Psoas muscle (tissue), 8 donors: ENCODE data around the gene IGSF22. TPM values are rescaled to one million over a fixed set of nuclear protein-coding genes. Genes with fewer than 3 reads are reported as not detected.

ENCODE experiments used
- ATAC-seq, 4 donors: fragments of 200-7000 bp; cut with Tn5 transposase; one replicate each; pipeline ENCODE4 v1.9.1; 2020; ENCODE audit warnings: moderate library complexity in 3 of 4, mild to moderate bottlenecking in 2 of 4
- DNase-seq, 2 donors: peaks; one replicate each; pipeline ENCODE4 v3.0.0-alpha.2; 2020
- H3K27ac ChIP-seq: fragments of 200-600 bp; one replicate; pipeline ENCODE4 v1.8.0; 2022
- H3K27me3 ChIP-seq, 3 donors: fragments of 200-600 bp in 1 of 3; one replicate each; pipeline versions ENCODE4 v1.6.1 to v1.8.0; 2013 to 2022; ENCODE audit warnings: low read length in 2 of 3, mild to moderate bottlenecking in 2 of 3, moderate library complexity in 1 of 3; ENCODE audit not compliant: insufficient read depth in 3 of 3
- H3K36me3 ChIP-seq, 2 donors: fragments of 200-600 bp in 1 of 2; one replicate each; pipeline versions ENCODE4 v1.6.1 to v1.8.0; 2013 to 2022; ENCODE audit warnings: low read depth in 1 of 2, mild to moderate bottlenecking in 1 of 2, moderate library complexity in 1 of 2; ENCODE audit not compliant: insufficient read depth in 1 of 2
- H3K4me1 ChIP-seq: fragments of 200-600 bp; one replicate; pipeline ENCODE4 v1.8.0; 2022
- H3K4me3 ChIP-seq: fragments of 200-600 bp; one replicate; pipeline ENCODE4 v1.8.0; 2022; ENCODE audit warnings: mild to moderate bottlenecking
- H3K9me3 ChIP-seq: fragments of 200-600 bp; one replicate; pipeline ENCODE4 v1.8.0; 2022
- WGBS, 3 donors: extraction: QIAGEN DNeasy Blood & Tissue Kit; methylation state at CpG; one replicate each; pipeline versions ENCODE4 v1.1.6 to v1.1.7; 2013; 5-methylcytosine and 5-hydroxymethylcytosine counted together
- intact Hi-C, 2 donors: fragments of 100-400 bp; cut with DNase I; formaldehyde crosslinking; loops; one replicate each; pipeline versions ENCODE4 v1.11.0 to v1.14.2; 2022
- polyA plus RNA-seq, 3 donors: library from polyadenylated mRNA; stranded (reverse); fragments of 200-250 nt; gene quantifications; one replicate each; pipeline ENCODE4 v1.2.3, GENCODE V29; 2013
- total RNA-seq, 4 donors: library from RNA; stranded (reverse); fragmentation: NEBNext Ultra II Directional in 2 of 4; extraction: Animal tissue kit (Norgen Biotek cat#: 25700) in 2 of 4; gene quantifications; one replicate each; pipeline versions ENCODE4 v1.2.1 to v1.2.4, GENCODE V29; 2021 to 2023
- TF ChIP-seq, protein P1 (sequence below): fragments of 200-600 bp; IDR thresholded peaks from one replicate; pipeline ENCODE4 v1.8.0; 2022; ENCODE audit warnings: antibody characterized with exemption
- donor health status: healthy with polysubstance abuse.
- donor health status: DM: no; HTN: no; CAD: no; lungs with moderate emphysema.
- donor health status: Bipolar disorder and iron deficiency.
- donor health status: healthy.
- donor health status: DM: yes; HTN: yes; CAD: no.
- donor health status: DM: no; HTN: no; CAD: no.
- donor health status: DM: no; HTN: no; CAD: no.
- donor health status: DM: yes; HTN: yes; CAD: no.

IGSF22 gene
- total and polyA plus RNA-seq, 7 donors: 0.03 to 0.87 (median 0.49) TPM

- H3K4me3 ChIP-seq: no peak overlapping the region
- no peak overlapping the region for H3K27ac ChIP-seq
- intact Hi-C loops: no loop called here
- TF ChIP-seq, protein P1, sequence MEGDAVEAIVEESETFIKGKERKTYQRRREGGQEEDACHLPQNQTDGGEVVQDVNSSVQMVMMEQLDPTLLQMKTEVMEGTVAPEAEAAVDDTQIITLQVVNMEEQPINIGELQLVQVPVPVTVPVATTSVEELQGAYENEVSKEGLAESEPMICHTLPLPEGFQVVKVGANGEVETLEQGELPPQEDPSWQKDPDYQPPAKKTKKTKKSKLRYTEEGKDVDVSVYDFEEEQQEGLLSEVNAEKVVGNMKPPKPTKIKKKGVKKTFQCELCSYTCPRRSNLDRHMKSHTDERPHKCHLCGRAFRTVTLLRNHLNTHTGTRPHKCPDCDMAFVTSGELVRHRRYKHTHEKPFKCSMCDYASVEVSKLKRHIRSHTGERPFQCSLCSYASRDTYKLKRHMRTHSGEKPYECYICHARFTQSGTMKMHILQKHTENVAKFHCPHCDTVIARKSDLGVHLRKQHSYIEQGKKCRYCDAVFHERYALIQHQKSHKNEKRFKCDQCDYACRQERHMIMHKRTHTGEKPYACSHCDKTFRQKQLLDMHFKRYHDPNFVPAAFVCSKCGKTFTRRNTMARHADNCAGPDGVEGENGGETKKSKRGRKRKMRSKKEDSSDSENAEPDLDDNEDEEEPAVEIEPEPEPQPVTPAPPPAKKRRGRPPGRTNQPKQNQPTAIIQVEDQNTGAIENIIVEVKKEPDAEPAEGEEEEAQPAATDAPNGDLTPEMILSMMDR: no peak
- H3K4me1 ChIP-seq: no peaks in the 10 kb centered on the region
- WGBS, 3 donors: 81 to 89% (median 84%) methylated on average over 10 of the region's 10 CpGs
- DNase-seq: no peak
- no peaks in the 10 kb centered on the region for H3K27me3 ChIP-seq
- ATAC-seq: no peak
- H3K36me3 ChIP-seq: no peaks in the 10 kb centered on the region
- H3K9me3 ChIP-seq: no peaks in the 10 kb centered on the region
Observed at GRCh38 chr11:18714443-18714780, 11.6 kb downstream of the IGSF22 start.

DNA sequence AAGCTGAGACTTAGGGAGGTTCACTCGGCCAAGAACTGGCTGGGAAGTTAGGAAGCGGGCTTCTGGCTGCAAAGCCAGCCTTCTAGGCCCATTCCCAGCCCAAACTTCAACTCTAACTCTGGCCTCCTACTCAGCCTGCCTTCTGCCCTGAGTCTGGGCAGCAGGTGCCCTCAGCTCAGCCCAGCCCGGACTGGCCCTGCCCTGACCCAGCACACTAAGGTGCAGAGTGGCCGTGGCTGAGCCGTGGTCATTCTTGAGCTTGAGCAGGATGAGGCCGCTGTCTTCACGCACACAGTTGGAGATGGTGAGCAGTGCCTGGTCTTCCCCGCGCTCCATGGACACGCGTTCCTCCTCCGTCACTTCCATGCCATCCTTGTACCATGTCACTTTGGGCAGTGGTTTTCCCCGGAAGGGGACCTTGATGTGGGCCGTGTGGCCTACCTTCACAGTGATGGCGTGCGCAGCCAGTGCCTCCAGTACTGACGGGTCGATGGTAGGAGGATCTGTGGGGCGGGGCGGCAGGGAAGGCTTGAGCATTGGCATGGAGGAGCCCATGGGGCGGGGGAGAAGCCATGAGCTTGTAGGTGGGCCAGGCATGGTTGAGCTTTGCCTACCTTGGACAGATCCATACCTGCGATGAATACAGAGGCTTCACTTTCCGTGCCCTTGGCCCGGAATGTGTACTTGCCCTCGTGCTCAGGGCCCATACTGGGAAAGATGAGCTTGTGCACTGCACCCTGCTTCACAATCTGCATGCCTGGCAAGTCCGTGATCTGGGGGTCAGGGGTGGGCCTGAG, 12.1 kb downstream of the IGSF22 start:
- TF ChIP-seq, protein P1: no peak
- H3K4me1 ChIP-seq: no peaks in the 10 kb centered on the region
- ATAC-seq (no peak), DNase-seq (no peak)
- WGBS, 3 donors: 90 to 95% (median 92%) methylated on average over 26 of the region's 26 CpGs
- H3K4me3 ChIP-seq: no peak overlapping the region
- H3K36me3 ChIP-seq: no peaks in the 10 kb centered on the region
- intact Hi-C loops: no loop called here
- H3K27ac ChIP-seq: no peak overlapping the region
- H3K27me3 ChIP-seq: no peaks in the 10 kb centered on the region
- H3K9me3 ChIP-seq: no peaks in the 10 kb centered on the region

- WGBS, 3 donors: 63 to 79% (median 71%) methylated on average over 5 of the region's 5 CpGs
Observed at GRCh38 chr11:18710545-18710944, 15.4 kb downstream of the IGSF22 start.

GRCh38 chr11:18709414-18709813, 16.6 kb downstream of the IGSF22 start:
- TF ChIP-seq, protein P1: no peak
- intact Hi-C loops: no loop called here
- no peak overlapping the region for H3K27ac ChIP-seq
- no peak for ATAC-seq
- H3K4me3 ChIP-seq: no peak overlapping the region
- WGBS, 3 donors: 90 to 93% (median 93%) methylated on average over 4 of the region's 4 CpGs
- H3K9me3 ChIP-seq: no peaks in the 10 kb centered on the region
- H3K36me3 ChIP-seq: no peaks in the 10 kb centered on the region
- peaks cover 8% of the 10 kb centered on the region for H3K4me1 ChIP-seq
- H3K27me3 ChIP-seq: peaks cover 0 to 6% (median 0%) of the 10 kb centered on the region in 3 donors
- no peak for DNase-seq

More at GRCh38 chr11:18710545-18710944, 15.4 kb downstream of the IGSF22 start:
- H3K4me1 ChIP-seq: peaks cover 6% of the 10 kb centered on the region
- H3K27ac ChIP-seq: no peak overlapping the region
- ATAC-seq (no peak), DNase-seq (no peak)
- no peaks in the 10 kb centered on the region for H3K9me3 ChIP-seq
- intact Hi-C loops: no loop called here
- no peaks in the 10 kb centered on the region for H3K36me3 ChIP-seq
- no peak overlapping the region for H3K4me3 ChIP-seq
- H3K27me3 ChIP-seq: peaks cover 0 to 6% (median 0%) of the 10 kb centered on the region in 3 donors
- TF ChIP-seq, protein P1: no peak
